OCI-LY7 (cell line): ENCODE measurements around the gene BDP1.

Experiments used
- EZH2phosphoT487 ChIP-seq: fragments of 200-600 bp; sonication (generic); IDR thresholded peaks from 2 replicates; pipeline ENCODE4 v1.6.1; 2018; ENCODE audit warnings: low read depth, borderline replicate concordance, mild to moderate bottlenecking, mixed run types, antibody characterized with exemption, low read length, moderate library complexity, mixed read lengths
- TF ChIP-seq, protein P1 (sequence below): fragments of 200-600 bp; sonication (generic); conservative IDR thresholded peaks from 2 replicates; pipeline ENCODE4 v1.5.1; 2014; ENCODE audit warnings: mild to moderate bottlenecking, antibody characterized with exemption, low read length, moderate library complexity, mixed read lengths

DNA sequence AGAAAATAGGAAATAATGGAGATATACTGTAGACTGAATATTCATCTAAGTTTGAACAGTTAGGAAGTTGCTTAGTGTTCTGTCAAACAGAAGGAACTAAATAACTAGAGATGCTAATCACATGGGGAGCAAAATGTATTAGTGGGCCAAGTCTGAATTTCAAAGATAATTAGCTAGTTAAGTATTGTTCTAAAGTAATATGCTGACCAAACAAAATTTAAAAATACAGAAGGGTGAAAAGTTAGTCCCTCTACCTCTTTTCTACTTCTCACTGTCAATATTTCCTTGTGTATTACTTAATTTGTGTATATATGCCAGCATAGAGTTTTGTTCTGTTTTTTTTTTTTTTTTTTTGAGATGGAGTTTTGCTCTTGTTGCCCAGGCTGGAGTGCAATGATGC, 135.6 kb downstream of the BDP1 start:
- no peak for TF ChIP-seq EZH2phosphoT487
- TF ChIP-seq, protein P1, sequence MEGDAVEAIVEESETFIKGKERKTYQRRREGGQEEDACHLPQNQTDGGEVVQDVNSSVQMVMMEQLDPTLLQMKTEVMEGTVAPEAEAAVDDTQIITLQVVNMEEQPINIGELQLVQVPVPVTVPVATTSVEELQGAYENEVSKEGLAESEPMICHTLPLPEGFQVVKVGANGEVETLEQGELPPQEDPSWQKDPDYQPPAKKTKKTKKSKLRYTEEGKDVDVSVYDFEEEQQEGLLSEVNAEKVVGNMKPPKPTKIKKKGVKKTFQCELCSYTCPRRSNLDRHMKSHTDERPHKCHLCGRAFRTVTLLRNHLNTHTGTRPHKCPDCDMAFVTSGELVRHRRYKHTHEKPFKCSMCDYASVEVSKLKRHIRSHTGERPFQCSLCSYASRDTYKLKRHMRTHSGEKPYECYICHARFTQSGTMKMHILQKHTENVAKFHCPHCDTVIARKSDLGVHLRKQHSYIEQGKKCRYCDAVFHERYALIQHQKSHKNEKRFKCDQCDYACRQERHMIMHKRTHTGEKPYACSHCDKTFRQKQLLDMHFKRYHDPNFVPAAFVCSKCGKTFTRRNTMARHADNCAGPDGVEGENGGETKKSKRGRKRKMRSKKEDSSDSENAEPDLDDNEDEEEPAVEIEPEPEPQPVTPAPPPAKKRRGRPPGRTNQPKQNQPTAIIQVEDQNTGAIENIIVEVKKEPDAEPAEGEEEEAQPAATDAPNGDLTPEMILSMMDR = no peak
